Measurements from ENCODE around the gene POLR2E.

Gene POLR2E

GRCh38 chr19:1110809-1111640 lies 15.8 kb upstream of the POLR2E start:
- no peak for DNase-seq (ENCODE audit: low spot score)

GRCh38 chr19:1109697-1110671 lies 14.8 kb upstream of the POLR2E start:
- DNase-seq (ENCODE audit: low spot score), result no peak

DNA sequence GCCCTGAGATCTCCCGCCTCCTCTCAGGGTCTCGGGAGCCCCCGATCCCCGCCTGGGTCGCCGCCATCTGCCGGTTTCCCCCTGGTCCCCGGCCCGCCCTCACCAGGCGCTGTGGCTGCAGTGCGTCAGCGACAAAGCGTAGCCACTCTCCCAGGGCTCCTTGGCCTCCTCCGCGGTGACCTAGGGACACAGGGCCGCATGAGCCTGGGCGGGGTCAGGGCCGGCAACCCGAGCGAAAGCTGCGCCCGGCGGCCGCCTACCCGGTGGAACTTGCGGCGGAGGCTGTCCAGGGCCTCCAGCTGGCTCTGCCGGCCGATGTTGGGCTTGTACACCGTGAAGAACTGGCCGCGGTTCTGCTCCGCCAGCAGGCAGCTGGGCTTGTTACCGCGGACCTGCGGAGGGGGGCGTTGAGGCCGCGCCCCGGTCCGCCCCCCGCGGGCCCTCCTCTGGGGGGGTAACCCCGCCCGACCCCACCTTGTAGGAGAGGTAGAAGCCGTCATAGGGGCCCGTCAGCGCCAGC lies 13.9 kb upstream of the POLR2E start:
- DNase-seq (ENCODE audit: low spot score), result no peak

GRCh38 chr19:1108291-1109031 lies 13.3 kb upstream of the POLR2E start:
- no peak for DNase-seq (ENCODE audit: low spot score)

DNA sequence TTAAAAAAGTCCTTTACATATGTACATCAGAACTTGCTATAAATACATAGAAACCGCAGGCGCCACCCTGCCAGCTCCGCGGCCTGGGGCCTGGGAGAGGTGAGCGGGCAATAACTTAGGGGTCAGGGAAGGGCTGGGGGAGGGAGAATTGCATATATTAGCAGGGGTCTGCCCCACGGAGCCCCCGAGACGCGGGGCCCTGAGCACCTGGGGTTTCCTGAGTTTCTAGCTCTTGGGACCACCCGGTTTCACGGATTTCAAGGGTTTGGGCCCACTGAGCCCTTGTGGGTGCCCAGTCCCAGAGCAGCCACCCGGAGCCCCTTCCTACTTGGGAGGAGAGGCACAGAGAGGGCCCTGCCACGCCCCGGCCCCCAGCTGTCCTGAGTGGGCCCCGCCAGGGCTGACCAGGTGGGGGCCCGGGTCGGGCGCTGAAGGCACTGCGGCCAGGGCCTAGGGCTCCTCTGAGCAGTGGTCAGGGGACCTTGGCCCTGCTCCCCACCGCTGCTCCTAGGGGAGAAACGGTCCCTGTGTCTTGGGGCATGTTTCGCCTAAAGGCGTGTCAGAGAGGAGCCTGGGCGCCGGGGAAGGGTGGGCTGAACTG lies 12.6 kb upstream of the POLR2E start:
- no peak for DNase-seq (ENCODE audit: low spot score)

DNA sequence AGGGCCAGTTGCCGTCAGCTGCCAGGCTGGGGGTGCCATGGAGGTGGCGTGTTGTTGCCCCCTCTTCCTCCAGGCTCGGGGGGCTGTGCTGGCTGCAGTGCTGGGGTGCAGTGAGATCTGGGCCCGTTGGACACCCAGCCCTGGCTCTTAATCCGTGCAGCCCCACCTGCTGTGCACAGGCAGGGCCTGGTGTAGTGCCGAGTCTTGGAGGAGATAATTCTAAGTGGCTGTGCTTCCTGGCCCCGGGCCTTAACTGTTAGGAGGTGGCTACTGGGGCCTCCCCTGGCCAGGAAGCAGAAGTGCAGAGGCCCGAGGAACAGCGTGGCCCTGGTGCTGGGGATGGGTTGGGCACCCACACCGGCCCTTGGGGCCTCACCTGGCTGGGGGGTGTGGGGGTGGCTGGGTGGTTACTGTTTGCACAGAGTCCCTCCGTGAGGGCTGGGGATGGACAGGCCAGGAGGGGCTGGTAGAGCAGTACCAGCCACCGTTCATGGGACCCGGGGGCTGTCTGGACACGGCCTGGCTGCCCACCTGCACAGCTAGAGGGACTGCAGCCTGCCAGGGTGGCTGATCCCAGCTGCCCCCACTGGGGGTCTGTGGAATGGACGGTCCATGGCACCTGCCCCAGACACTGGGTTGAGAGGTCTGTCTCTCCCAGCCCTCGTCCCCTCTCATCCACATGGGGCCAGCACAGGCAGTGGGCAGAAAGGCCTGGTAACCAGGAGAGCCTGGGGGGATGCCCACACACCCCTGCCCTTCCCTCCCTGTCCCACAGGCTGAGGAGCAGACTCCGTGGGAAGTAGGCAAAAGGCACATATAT lies 11.9 kb upstream of the POLR2E start:
- DNase-seq (ENCODE audit: low spot score), result no peak

DNA sequence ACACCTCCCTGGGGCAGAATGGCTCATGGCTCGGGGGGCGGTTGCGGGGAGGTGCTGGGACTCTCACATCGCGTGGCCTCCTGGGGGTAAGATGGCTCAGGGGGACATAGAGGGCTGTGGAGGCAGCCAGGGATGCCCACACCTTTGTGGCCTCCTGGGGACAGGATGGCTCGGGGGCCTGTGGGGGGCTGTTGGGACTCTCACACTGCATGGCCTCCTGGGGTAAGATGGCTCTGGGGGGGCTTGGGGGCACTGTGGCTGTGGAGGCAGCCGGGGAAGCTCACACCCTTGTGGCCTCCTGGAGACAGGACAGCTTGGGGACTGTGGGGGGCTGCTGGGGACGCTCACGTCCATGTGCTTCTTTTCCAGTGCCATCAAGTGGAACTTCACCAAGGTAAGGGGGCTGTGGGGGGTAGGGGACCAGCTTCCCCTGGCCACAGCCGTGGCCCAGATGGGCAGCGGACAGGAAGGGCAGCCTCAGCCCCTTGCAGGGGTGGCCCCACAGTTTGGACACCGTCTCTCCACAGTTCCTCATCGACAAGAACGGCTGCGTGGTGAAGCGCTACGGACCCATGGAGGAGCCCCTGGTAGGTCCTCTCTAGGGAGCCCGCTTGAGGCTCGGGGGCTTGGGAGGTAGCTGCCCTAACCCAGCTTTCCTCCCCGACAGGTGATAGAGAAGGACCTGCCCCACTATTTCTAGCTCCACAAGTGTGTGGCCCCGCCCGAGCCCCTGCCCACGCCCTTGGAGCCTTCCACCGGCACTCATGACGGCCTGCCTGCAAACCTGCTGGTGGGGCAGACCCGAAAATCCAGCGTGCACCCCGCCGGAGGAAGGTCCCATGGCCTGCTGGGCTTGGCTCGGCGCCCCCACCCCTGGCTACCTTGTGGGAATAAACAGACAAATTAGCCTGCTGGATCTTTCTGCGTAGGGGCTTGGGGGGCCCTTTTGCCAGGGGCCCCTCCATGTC lies 11.0 kb upstream of the POLR2E start:
- DNase-seq (ENCODE audit: low spot score), result no peak

GRCh38 chr19:1105008-1105872 lies 10.1 kb upstream of the POLR2E start:
- peak; percentile 68 for DNase-seq (ENCODE audit: low spot score)

DNA sequence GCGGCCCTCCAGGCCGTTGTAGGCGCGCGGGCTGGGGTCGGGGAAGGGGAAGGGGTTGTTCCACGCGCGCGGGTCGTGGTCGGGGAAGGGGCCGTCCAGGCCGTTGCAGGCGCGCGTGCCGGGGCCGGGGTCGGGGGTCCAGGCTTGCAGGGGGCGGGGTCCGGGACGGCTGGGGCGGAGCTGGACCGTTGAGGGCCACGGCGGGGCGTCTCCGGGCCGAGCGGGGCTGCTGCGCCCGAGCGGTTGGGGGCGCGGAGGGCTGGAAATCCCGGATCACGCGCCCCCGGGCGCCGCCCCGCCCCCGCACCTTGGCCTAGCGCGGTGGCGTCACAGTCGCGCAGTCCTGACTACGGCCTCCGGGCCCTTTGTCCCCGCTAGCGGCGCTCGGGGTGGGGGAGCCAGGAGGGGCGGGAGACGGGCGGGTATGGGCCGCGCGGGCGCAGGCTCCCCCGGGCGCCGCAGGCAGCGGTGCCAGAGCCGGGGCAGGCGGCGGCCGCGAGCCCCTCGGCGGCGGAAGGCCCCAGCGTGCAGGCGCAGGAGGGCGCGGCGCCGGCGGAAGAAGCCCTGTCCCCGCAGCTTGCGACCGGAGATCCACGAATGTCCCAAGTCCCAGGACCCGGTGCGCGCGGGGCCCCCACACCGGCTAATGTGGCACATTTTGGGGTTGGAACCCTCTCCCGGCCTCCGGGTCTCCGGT lies 9.3 kb upstream of the POLR2E start:
- peak; percentile 87 for DNase-seq (ENCODE audit: low spot score)

GRCh38 chr19:1103708-1104310 lies 8.6 kb upstream of the POLR2E start, which contains the start of gene GPX4:
GPX4 (plus strand) TSS chr19:1103994; CDS start chr19:1104044, 50 bp downstream.
- DNase-seq (ENCODE audit: low spot score), result peak; percentile 98

GRCh38 chr19:1103132-1103707 lies 8.0 kb upstream of the POLR2E start:
- DNase-seq (ENCODE audit: low spot score), result no peak

GRCh38 chr19:1102407-1103131 lies 7.4 kb upstream of the POLR2E start:
- DNase-seq (ENCODE audit: low spot score), result peak; percentile 84

DNA sequence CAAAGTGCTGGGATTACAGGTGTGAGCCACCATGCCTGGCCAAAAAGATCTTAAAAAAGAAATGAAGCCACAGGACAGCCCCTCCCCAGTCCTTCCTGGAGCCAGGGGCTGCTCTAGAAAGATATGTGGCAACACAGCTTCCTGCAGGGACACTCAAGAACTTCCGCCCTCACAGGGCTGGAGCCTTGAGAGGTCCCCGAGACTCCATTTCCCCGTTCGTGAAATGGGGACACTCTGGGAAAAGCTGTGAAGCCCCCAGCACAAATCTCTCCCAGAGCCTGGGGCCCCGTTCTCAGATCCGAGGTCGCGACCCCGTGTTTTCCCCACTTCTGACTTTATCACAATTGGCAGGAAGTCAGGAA lies 6.1 kb upstream of the POLR2E start:
- no peak for DNase-seq (ENCODE audit: low spot score)

- no peak for DNase-seq (ENCODE audit: low spot score)
Measured at GRCh38 chr19:1098177-1099051, 3.2 kb upstream of the POLR2E start.

GRCh38 chr19:1097810-1098176 lies 2.6 kb upstream of the POLR2E start:
- DNase-seq (ENCODE audit: low spot score), result no peak

DNA sequence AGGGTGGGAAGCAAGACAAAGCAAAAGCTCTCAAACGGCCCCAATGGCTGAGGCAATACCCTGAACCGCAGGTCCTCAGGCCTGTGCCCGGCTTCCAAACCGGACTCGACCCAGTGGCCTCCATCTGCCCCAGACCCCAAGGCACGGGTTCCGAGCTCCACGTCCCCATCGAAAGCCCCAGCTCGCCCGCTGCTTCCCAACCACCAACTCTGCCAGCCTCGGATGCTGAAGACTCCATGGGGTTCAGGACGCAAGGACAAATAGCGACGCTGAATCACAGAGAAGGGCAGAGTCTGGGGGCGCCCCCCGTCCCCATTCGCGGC lies 559 bp downstream of the POLR2E start:
- no peak for DNase-seq (ENCODE audit: low spot score)

Measured in AG08396 (cell line).